PFSK-1 (cell line): ENCODE measurements around the gene KCND1.

ENCODE experiments used
- SIN3A ChIP-seq: IDR thresholded peaks from 2 replicates; pipeline ENCODE4 v1.6.1; 2012; ENCODE audit warnings: mild to moderate bottlenecking, low read length, moderate library complexity, borderline replicate concordance; ENCODE audit not compliant: insufficient read depth
- TAF1 ChIP-seq: IDR thresholded peaks from 2 replicates; pipeline ENCODE4 v1.6.1; 2012; ENCODE audit warnings: low read length, control low read depth, borderline replicate concordance; ENCODE audit not compliant: insufficient read depth
- TF ChIP-seq, protein P1 (sequence below), 2 experiments: IDR thresholded peaks; 2 replicates each; pipeline versions ENCODE4 v1.6.1 to v1.8.0; 2011 to 2012; ENCODE audit warnings: low read depth in 2 of 2, low read length in 2 of 2, control low read depth in 1 of 2, inconsistent platforms in 1 of 2, mild to moderate bottlenecking in 1 of 2, moderate library complexity in 1 of 2; ENCODE audit not compliant: insufficient read depth in 1 of 2

DNA sequence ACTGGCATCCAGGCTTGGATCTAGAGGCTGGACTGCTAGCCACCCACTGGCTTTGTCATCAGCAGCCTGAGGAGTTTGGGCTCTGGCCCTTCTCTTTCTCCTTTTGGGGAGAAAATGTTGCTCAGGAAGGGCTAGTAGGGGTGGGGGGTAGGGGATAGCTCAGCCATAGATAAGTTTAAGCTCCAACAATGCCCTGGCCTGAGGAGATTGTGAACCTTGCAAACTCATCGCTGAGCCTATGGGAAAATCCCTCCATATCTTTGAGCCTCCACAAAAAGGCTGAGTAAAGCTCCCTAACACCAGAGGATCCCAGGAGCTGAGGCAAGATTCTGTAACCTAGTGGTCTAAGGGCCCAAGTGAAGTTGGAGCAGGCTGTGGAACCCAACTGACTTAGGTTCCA is 23.1 kb downstream of the KCND1 start:
- no peak for TF ChIP-seq SIN3A
- TF ChIP-seq TAF1, result no peak
- TF ChIP-seq, protein P1, sequence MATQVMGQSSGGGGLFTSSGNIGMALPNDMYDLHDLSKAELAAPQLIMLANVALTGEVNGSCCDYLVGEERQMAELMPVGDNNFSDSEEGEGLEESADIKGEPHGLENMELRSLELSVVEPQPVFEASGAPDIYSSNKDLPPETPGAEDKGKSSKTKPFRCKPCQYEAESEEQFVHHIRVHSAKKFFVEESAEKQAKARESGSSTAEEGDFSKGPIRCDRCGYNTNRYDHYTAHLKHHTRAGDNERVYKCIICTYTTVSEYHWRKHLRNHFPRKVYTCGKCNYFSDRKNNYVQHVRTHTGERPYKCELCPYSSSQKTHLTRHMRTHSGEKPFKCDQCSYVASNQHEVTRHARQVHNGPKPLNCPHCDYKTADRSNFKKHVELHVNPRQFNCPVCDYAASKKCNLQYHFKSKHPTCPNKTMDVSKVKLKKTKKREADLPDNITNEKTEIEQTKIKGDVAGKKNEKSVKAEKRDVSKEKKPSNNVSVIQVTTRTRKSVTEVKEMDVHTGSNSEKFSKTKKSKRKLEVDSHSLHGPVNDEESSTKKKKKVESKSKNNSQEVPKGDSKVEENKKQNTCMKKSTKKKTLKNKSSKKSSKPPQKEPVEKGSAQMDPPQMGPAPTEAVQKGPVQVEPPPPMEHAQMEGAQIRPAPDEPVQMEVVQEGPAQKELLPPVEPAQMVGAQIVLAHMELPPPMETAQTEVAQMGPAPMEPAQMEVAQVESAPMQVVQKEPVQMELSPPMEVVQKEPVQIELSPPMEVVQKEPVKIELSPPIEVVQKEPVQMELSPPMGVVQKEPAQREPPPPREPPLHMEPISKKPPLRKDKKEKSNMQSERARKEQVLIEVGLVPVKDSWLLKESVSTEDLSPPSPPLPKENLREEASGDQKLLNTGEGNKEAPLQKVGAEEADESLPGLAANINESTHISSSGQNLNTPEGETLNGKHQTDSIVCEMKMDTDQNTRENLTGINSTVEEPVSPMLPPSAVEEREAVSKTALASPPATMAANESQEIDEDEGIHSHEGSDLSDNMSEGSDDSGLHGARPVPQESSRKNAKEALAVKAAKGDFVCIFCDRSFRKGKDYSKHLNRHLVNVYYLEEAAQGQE (IDR thresholded peaks at IDR 0.05; ENCODE audit: insufficient read depth in 1 of 2, low read depth in 2 of 2, low read length in 2 of 2), result no peak
